UCSD-AML1 (cell line): Measurements from ENCODE around the gene ARFGEF2.

Experiments
- DNase-seq: peaks from one replicate; lab custom pipeline; 2025; ENCODE audit not compliant: unreplicated experiment; lab: John Stamatoyannopoulos, UW

Gene ARFGEF2

GRCh38 chr20:48898896-48899530 is 22.5 kb upstream of the ARFGEF2 start:
- DNase-seq = no peak

GRCh38 chr20:48899881-48900280 is 21.6 kb upstream of the ARFGEF2 start:
- no peak for DNase-seq

GRCh38 chr20:48901326-48901725 is 20.2 kb upstream of the ARFGEF2 start:
- DNase-seq = no peak

- no peak for DNase-seq
Observed at GRCh38 chr20:48903705-48904104, 17.8 kb upstream of the ARFGEF2 start.

- DNase-seq = peak; percentile 55
Observed at GRCh38 chr20:48904566-48905296, 16.8 kb upstream of the ARFGEF2 start.

GRCh38 chr20:48905297-48905647 is 16.2 kb upstream of the ARFGEF2 start:
- DNase-seq = no peak

GRCh38 chr20:48906221-48906877 is 15.2 kb upstream of the ARFGEF2 start:
- no peak for DNase-seq

- DNase-seq = no peak
Observed at GRCh38 chr20:48908656-48909319, 12.7 kb upstream of the ARFGEF2 start.

GRCh38 chr20:48909910-48910309 is 11.6 kb upstream of the ARFGEF2 start:
- DNase-seq = no peak

GRCh38 chr20:48910347-48910781 is 11.1 kb upstream of the ARFGEF2 start:
- no peak for DNase-seq

- no peak for DNase-seq
Observed at GRCh38 chr20:48912065-48912464, 9.4 kb upstream of the ARFGEF2 start.

- no peak for DNase-seq
Observed at GRCh38 chr20:48916699-48917098, 4.8 kb upstream of the ARFGEF2 start.

- DNase-seq = no peak
Observed at GRCh38 chr20:48919336-48919881, 2.1 kb upstream of the ARFGEF2 start.

GRCh38 chr20:48919882-48920526 is 1.5 kb upstream of the ARFGEF2 start:
- no peak for DNase-seq

GRCh38 chr20:48920527-48921167 is 864 bp upstream of the ARFGEF2 start:
- no peak for DNase-seq

GRCh38 chr20:48921883-48922820 is 641 bp downstream of the ARFGEF2 start:
- peak; percentile 68 for DNase-seq

- no peak for DNase-seq
Observed at GRCh38 chr20:48923149-48923718, 1.7 kb downstream of the ARFGEF2 start.

GRCh38 chr20:48924756-48925109 is 3.2 kb downstream of the ARFGEF2 start:
- DNase-seq = no peak

GRCh38 chr20:48926267-48926666 is 4.8 kb downstream of the ARFGEF2 start:
- DNase-seq = no peak
